ENCODE results near the gene RBMX. TPM values are rescaled to one million over a fixed set of nuclear protein-coding genes. Genes with fewer than 3 reads are reported as not detected.
"Not testable (repeated sequence)": the region's sequence is repeated elsewhere in the genome, so short reads cannot be mapped to it uniquely, and the experiment has no call there.

Gene RBMX
- total RNA-seq, 1 experiment from 2014 or later, result 414 TPM

DNA sequence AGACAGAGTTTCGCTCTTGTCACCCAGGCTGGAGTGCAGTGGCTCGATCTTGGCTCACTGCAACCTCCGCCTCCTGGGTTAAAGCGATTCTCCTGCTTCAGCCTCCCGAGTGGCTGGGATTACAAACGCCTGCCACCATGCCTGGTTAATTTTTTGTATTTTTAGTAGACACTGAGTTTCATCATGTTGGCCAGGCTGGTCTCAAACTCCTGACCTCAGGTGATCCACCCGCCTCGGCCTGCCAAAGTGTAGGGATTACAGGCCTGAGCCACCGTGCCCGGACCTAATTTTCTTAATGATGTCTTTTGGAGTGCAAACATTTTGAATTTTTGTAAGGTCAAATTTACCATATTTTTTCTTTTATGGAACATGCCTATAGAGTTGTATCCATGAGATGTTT, 19.5 kb upstream of the RBMX start:
- peaks cover 47 to 62% of the 10 kb centered on the region in 2 experiments for H3K9me3 Mint-ChIP-seq
- H3K27me3 ChIP-seq (ENCODE audit: insufficient read depth, low read length); H3K9ac ChIP-seq (ENCODE audit: extremely low read depth, insufficient read length, low read length); H3K23me2 ChIP-seq (ENCODE audit: insufficient read length, low read depth, low read length, poor library complexity, severe bottlenecking); H3K27ac ChIP-seq (ENCODE audit: insufficient read length, low read depth, low read length); H3K4me1 Mint-ChIP-seq; DNase-seq; H3K4me1 ChIP-seq (ENCODE audit: insufficient read depth, low read length); H3K56ac ChIP-seq (ENCODE audit: insufficient read length, low read depth, low read length); H3K4ac ChIP-seq (ENCODE audit: low read depth, low read length); H4K20me1 ChIP-seq (ENCODE audit: control insufficient read depth, insufficient read depth, insufficient read length); H3K79me2 ChIP-seq (ENCODE audit: insufficient read depth, low read length); H3K9me3 ChIP-seq (ENCODE audit: control insufficient read depth, low read depth, low read length); H4K8ac ChIP-seq (replicated peaks; ENCODE audit: insufficient read length, low read depth, low read length); H3K4me3 Mint-ChIP-seq; H3K18ac ChIP-seq (ENCODE audit: insufficient read length, low read depth, low read length); H3K14ac ChIP-seq (ENCODE audit: insufficient read depth, low read length); H2BK12ac ChIP-seq (ENCODE audit: insufficient read length, low read depth, low read length); H2BK120ac ChIP-seq (ENCODE audit: low read depth, low read length, poor library complexity, severe bottlenecking); H2AFZ ChIP-seq (ENCODE audit: low read length); H3K27ac Mint-ChIP-seq; H3K4me2 ChIP-seq (ENCODE audit: insufficient read depth, insufficient read length, low read length); H3K36me3 Mint-ChIP-seq (ENCODE audit: insufficient read depth in 1 of 3, low read depth in 3 of 3); H2BK20ac ChIP-seq (ENCODE audit: low read depth, low read length, poor library complexity, severe bottlenecking); H2BK5ac ChIP-seq (ENCODE audit: insufficient read length, low read length); H2BK15ac ChIP-seq (ENCODE audit: low read depth, low read length); H2AK5ac ChIP-seq (ENCODE audit: insufficient read length, low read length); H3K23ac ChIP-seq (ENCODE audit: insufficient read length, low read depth, low read length); H3T11ph ChIP-seq (ENCODE audit: low read length); H4K5ac ChIP-seq (ENCODE audit: insufficient read length, low read depth, low read length); H3K79me1 ChIP-seq (ENCODE audit: insufficient read depth, low read depth, low read length, poor library complexity, severe bottlenecking); H4K91ac ChIP-seq (ENCODE audit: insufficient read length, low read depth, low read length); H3K27me3 Mint-ChIP-seq (ENCODE audit: low read depth): not testable (repeated sequence)
- no CpG with 5 or more reads among the region's 10 CpGs for WGBS (ENCODE audit: extremely low coverage, insufficient read length, low lambda C conversion rate)
